DMS114 treated with DMSO at 0.1 percent for 48 hours (cell line): Measurements from ENCODE around the gene PEAR1.

Source experiments
- DNase-seq: peaks from one replicate; lab custom pipeline; 2025; ENCODE audit not compliant: unreplicated experiment; lab: John Stamatoyannopoulos, UW

Gene PEAR1

DNA sequence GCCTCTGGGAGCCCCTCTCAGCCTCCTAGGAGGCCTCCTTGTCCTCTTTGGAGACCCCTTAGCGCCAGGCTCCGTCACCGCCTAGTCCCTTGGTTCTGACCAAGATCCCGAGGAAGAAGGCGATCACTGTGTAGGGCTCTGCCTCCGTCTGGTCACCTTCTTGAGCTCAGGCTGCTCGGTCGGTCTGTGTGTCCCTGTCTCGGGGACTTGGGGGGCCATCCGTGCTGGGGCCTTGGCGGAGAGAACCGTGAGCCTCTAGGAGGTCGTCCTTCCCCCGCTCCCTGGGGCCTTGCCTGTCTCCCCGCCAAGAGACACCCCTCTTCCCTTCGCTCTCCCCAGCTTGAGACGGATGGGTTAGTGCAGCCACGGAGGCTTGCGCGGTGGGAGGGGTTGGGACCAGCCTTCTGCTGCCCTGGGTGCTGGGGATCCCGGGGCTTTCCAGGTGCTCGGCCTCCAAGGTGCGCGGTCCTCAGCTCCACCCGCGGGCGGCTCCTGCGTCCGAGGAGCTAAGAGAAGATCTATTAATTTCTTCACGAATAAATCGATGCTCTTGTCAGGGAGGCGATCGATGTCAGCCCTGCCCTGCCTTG lies 33.9 kb upstream of the PEAR1 start:
- no peak for DNase-seq

DNA sequence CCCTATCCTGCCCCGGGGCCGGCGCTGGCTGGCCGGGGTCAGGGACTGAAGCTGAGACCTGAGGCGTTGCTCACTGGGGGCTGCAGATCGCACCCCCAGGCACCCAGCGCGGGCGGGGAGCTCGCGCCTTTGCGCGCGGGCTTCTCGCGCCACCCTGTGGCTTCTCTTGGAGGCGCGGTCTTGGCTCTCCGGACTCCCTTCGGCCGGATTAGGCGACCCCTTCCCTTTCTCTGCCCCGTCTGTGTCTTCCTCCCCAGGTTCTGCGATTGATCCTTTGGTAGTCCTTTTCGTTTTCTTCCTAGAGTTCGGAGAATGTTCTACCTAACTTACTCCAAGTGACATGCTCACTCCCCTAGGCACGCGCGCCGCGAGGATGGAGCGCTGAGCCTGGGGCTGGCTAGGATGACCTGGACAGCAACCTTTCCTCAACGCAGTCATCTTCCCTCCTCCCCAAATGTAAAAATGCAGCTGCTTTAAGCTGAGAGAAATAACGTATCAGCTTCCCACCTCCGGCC lies 33.3 kb upstream of the PEAR1 start:
- peak; percentile 59 for DNase-seq

DNA sequence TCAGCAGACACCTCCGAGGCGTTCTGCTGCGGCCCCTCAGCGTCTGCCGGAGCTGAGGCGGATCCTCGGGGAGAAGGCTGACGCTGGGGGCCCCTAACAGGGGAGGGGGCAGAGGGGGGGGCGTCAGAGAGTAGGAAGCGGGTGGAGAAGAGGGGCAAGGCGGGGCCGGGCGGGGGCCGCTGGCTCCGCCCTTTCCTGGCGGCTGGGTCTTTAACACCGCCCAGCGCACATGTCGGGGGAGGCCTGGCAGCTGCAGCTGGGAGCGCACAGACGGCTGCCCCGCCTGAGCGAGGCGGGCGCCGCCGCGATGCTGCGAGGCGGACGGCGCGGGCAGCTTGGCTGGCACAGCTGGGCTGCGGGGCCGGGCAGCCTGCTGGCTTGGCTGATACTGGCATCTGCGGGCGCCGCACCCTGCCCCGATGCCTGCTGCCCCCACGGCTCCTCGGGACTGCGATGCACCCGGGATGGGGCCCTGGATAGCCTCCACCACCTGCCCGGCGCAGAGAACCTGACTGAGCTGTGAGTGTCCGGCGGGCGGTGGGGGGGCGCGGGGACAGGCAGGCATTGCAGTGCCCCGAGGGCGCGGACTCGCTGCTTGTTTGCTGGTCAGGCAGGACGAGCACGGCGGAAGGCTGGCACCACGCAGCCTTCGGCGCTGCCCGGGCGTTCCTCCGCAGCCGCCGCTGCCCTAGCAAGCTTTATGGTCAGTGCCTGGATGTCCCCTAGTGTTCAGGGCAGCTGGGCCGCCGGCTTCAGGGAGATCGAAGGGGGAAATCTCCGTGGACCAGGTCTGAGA lies 32.7 kb upstream of the PEAR1 start, which contains the start of gene NTRK1:
Gene NTRK1, plus strand, starts transcription at position 238 of the 796 bp plus-strand sequence. Its CDS starts 70 bp downstream, at position 308.
- DNase-seq = peak; percentile 29

DNA sequence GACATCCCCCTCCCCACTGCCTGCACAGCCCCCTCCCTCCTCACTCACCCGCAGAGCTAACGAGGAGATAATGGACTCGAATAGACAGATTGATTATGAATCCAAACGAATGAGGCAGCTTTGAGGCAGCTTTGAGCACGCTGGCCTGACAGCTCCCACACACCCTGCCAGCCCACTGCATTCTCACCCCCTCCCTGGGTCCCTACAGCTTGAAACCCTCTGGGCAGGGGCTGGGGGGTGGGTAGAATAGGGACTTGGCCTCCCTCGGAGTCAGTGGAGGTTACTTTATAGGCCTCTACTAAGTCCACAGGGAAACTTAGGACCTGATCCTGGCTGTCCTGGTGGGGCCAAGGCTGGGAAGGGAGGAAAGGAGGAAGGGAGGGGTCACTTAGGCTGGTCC lies 30.9 kb upstream of the PEAR1 start:
- no peak for DNase-seq

DNA sequence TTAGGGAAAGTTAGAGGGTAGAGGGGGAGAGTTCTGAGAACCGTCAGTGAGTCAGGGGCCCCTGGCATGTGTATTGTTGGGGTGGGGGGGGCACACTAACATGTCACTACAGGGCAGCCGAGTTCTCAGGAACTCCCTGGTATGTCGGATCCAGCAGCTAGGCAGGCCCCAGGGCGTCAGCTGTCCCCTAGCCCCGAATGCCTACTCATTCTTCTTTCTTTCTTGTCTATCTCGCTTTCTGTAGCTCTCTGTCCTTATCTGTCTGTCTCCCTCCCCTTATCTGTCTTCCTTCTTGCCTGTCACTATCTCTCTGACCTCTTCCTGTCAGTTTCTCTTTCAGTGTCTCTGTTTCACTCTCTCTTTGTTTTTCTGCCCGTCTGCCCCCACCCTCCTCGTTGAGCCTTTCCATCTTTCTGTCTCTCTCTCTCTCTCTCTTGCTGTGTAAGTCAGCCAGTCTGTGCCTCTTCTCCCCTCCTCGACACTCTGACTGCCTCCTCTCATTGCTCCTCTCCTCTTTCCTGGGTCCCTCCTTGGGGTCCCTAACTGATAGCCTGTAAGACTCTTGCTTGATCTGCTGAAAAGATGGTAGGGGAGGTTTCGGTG lies 30.4 kb upstream of the PEAR1 start:
- DNase-seq = no peak

DNA sequence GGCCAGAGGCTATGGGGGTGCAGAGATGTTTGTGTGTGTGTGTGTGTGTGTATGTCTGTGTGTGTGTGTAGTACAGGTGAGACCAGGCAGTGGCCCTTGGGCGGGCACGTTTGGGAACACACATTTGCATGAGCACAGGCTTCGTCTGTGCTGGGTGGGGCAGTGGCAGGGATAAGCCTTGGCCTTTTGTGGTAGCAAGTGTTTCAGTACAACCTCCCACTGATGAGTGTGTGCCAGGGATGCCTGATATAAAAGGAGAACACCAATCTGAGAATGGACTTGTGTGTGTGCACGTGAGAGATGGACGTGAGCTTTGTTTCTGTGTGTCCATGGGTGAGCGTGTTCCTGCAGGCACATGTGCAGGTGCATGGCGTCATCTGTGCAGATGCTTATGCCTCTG lies 29.9 kb upstream of the PEAR1 start:
- DNase-seq = no peak

DNA sequence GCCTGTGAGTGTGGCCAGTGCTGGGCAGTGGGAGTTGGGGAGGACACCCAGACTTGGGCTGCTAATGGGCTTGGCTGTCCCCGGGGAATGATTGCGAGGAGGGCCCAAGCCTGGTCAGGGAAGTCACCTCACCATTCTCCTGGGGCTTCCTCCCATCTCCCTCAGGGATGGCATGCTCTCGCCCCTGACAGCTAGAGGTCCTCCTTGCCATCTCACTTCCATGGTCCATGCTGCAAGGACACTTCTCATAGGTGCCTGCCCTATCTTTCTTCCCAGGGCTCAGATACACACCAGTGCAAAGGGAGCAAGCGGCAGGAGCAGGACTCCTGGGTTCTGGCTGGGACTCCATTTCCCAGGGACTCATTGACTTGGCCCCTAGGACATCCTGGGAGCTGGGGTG lies 28.7 kb upstream of the PEAR1 start:
- no peak for DNase-seq

DNA sequence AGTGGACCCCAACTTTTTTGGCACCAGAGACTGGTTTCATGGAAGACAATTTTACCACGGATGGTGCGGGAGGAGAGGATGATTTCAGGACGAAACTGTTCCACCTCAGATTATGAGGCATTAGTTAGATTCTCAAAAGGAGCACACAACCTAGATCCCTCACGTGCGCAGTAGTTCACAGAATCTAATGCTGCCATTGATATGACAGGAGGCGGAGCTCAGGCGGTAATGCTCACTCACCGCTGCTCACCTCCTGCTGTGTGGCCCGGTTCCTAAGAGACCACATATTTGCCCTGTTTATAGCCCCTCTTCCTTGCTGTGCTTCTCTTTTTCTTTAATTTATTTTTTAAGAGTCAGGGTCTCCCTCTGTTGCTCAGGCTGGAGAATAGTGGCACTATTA lies 28.3 kb upstream of the PEAR1 start:
- DNase-seq = no peak

DNA sequence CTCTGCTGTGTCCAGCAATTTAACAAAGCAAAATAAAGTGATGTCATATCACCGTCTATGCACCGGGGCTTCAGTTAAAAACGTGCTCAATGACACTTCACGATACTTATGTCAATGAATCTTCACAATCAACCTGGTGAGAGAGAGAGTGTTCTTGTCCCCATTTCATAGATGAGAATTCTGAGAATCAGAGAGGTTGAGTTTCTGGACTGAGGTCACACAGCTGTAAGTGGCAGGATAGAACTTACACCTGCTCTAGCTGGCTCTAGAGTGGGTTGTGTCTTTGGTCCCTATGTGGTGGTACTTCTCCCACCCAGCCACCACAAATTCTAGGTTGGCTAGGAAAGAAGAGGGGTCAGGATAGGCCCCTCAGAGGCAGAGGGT lies 27.7 kb upstream of the PEAR1 start:
- DNase-seq = no peak

DNA sequence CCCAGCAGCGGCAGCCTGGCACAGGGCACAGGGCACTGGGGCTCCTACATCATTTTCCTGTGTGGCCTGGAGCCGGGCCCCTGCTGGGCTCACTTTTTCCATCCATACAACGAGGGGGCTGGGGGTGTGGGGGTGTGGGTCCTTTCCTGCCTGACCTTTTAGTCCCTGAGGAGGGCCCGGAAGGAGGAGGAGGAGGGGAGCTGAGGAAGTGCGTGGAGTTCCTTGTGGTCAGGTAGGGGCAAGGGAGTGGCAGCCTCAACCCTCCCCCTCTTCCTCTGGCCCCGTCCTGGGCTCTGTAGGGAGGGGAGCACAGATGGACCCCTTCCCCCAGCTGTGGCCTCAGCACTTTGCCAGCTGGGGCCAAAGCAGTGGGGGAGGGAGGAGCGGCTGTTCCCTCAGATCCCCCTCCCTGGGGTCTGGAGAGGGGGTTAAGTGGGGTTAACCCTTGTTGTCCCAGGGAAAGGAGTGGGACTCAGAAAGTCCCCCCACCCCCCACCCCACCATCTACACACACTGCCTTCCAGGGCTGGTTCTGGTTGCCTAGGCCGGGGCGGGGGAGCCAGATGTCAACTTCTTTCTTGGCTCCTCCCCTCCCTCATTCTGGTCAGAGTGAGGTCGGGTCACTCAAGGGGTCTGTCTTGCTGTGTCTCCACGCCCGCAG lies 27.1 kb upstream of the PEAR1 start:
- no peak for DNase-seq

DNA sequence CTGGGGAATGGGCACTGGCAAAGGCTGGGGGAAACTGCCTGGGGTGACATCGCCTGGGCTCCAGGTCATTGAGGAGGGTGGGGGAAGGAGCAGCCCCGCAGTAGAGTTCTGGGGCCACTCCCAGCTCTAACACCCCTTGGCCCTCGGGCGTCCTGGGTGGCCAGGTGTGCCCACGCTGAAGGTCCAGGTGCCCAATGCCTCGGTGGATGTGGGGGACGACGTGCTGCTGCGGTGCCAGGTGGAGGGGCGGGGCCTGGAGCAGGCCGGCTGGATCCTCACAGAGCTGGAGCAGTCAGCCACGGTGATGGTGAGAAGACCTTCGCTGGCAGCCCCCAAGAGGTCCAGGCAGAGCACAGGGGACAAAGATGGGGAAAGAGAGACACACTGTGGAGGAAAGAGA lies 25.2 kb upstream of the PEAR1 start:
- no peak for DNase-seq

DNA sequence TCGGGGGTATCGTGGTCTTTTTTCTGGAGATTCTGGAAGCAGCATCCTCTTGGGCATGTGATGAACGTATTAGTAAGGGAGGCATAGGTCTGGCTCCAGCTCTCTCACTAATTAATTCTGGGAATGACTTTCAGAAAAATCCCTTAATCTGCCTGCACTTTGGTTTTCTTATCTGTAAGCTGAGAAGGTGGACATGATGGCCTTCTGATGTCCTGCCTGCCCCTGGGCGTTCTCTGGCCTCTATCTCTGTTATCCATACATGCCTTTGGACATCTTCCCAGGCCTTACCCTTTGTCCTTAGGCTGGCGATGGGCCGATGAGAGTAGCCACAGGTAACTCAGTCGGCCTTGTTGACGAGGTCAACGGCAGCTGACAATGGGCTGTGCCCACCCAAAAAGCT lies 24.1 kb upstream of the PEAR1 start:
- DNase-seq = no peak

DNA sequence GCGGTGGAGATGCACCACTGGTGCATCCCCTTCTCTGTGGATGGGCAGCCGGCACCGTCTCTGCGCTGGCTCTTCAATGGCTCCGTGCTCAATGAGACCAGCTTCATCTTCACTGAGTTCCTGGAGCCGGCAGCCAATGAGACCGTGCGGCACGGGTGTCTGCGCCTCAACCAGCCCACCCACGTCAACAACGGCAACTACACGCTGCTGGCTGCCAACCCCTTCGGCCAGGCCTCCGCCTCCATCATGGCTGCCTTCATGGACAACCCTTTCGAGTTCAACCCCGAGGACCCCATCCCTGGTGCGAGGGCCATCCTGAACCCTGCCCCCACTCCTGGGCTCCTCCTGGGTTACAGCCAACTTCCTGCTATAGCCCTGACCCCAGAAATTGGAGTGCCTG lies 19.9 kb upstream of the PEAR1 start:
- DNase-seq = no peak

DNA sequence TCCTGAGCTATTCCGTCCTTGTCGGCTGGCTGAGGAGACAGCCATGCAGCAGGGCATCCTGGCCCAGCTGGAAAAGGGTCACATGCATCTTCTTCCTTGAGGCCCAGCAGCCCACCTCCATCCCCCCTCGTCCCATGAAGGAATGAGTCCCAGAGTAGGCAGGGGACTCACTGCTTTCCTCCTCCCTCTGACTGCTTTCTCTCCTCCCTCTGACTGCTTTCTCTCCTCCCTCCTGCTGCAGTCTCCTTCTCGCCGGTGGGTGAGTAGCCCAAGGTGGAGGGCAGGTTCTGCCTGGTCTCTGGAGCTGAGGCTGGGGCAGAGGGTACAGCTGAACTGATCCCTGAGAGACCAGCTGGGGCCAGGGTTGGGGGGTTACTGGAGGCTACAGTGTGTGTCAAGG lies 19.4 kb upstream of the PEAR1 start:
- no peak for DNase-seq

DNA sequence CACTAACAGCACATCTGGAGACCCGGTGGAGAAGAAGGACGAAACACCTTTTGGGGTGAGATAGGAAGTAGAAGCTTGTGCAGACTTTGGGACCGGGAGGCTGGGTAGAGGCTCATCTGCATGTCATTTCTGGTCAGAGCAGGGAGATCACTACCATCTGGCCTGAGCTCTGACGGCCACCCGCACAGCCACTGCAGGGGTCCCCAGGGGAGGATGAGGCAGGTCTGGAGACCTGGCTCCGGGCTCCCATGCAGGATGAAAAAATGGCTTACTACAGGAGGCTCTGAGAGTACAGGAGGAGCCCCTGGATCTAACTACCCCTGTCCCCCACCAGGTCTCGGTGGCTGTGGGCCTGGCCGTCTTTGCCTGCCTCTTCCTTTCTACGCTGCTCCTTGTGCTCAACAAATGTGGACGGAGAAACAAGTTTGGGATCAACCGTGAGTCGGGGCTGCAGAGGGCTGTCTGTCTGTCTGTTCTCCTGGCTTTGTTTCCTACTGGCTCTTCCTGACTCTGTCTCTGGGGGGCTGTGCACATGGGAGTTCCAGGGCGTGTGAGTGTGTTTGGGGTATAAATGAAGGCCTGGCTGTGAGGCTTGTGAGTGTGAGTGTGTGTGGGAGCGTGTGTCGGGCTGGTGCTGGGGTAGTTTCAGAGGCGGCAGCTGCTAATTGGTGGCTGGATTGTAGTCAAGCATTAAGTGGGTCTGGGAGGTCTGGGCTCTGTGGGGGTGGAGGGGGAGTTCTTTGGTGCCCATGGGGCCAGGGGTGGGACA lies 18.8 kb upstream of the PEAR1 start:
- DNase-seq = no peak

DNA sequence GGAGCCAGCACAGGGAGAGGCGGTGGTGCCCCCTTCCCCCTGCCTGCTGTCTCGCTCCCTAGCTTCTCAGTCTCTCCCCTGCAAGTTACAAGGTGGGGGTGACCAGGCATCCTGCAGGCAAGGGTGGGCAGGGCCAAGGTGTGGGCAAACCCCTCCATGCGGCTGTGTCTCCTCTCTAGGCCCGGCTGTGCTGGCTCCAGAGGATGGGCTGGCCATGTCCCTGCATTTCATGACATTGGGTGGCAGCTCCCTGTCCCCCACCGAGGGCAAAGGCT lies 18.2 kb upstream of the PEAR1 start:
- DNase-seq = no peak

DNA sequence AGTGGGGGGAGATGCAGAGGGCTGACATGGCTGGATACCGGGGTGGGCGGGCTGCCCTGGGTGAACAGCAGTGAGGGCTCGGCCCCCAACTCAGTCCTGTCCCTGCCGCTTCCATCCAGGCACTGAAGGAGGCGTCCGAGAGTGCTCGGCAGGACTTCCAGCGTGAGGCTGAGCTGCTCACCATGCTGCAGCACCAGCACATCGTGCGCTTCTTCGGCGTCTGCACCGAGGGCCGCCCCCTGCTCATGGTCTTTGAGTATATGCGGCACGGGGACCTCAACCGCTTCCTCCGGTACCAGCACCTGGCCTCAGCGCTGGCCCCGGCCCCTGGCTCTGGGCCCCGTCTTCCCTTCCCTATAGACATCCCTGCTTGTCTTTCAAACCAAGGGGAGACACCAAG lies 17.2 kb upstream of the PEAR1 start:
- DNase-seq = no peak

DNA sequence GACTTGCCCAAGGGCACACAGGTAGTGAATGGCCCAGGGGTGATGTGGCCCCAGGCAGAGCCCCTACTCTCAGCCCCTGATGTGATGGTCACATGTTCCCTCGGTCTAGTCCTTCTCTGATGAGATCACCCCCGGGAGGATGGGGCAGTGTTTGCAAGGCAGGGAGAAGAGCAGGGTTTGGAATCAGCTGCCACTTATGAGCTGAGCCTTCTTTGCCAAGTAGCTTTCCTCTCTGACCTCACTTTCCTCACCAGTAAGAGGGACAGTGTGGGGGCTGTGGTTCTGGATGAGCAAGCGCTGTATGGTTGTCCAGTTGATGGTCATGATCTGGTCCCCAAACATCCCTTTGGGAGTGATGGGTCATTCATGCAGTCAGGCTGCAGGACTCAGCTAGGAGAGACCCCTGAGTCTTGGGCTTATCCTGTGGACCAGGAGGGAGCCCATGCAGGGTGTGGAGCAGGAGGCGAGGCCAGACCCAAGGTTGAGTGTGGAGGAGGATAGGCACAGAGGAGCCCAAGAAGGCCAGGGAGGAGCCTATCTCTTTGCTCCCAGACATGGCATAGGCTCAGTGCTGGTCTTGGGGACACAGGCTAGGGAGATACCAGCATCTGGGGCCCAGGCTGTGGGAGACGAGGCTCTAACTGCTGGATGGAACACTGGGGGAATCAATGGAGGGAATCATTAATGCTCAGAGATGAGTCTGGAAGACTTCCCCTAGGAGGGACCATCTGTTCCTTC lies 15.9 kb upstream of the PEAR1 start:
- no peak for DNase-seq

DNA sequence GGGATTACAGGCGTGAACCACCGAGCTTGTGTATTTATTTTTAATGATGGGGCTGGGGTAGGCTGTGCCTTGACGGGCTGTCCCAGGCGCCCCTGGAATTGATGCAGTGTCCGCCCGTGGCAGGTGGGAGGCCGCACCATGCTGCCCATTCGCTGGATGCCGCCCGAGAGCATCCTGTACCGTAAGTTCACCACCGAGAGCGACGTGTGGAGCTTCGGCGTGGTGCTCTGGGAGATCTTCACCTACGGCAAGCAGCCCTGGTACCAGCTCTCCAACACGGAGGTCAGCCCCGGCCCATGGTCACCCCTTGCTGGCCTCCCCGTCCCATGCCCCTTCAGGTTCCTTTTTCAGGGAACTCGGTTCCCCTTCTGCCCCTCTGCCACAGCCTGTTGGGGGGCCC lies 13.6 kb upstream of the PEAR1 start:
- DNase-seq = no peak

DNA sequence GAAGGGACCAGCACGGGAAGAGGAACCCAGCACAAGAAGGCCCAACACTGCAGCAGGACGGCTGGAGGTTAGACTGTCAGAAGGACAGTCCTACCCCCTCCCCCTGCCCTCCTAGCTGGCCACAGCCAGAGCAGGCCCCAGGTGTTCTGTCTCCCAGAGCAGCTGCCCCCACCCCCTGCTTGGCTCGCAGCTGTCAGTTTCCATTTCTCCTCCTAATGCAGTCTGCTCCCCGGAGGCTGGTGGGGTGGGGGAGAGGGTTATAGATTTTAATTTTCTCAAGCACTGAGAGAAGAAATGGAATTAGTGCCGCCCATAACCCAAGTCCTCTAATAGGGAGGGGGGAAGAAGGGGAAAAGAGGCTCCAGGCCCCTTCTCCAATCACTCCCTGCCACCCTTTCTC lies 13.0 kb upstream of the PEAR1 start:
- no peak for DNase-seq

DNA sequence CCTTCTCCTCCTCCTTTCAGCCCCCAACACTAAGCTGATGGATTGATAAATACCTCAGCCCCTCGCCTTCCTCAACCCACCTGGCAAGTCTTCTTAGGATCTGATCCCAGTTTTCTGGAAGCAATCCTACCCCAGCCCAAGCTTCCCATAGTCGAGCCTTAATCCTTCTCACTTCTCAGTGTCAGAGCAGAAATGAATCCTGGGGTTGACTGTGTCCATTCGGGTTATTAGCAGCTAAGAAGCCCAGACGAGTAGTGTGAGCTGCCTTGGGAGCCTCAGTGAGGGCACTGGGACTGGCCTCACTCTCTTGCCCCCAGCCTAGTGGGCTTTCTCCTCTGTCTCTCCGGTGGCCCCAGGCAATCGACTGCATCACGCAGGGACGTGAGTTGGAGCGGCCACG lies 12.4 kb upstream of the PEAR1 start:
- no peak for DNase-seq
